Vagina (tissue), 2 donors: Measurements from ENCODE around the gene SORCS2. TPM values are rescaled to one million over a fixed set of nuclear protein-coding genes. Genes with fewer than 3 reads are reported as not detected.

Experiments used
- DNase-seq, 2 donors: peaks; one replicate each; pipeline ENCODE4 v3.0.0-alpha.2; 2017; ENCODE audit errors: extremely low spot score in 2 of 2
- H3K27ac ChIP-seq: fragments of 200-600 bp; sonication (generic); one replicate; pipeline ENCODE4 v1.5.1; 2019
- H3K27me3 ChIP-seq: fragments of 200-600 bp; sonication (generic); one replicate; pipeline ENCODE4 v1.5.1; 2019
- H3K36me3 ChIP-seq, 2 donors: fragments of 200-600 bp; sonication (generic); one replicate each; pipeline ENCODE4 v1.5.1; 2017 to 2019
- H3K4me1 ChIP-seq: fragments of 200-600 bp; sonication (generic); one replicate; pipeline ENCODE4 v1.5.1; 2019
- H3K4me3 ChIP-seq, 2 donors: fragments of 200-600 bp; sonication (generic); 1 replicate in 1 of 2; 2 replicates in 1 of 2; pipeline ENCODE4 v1.5.1; 2016 to 2019
- H3K9me3 ChIP-seq: fragments of 200-600 bp; sonication (generic); one replicate; pipeline ENCODE4 v1.5.1; 2019
- CTCF ChIP-seq, 3 experiments: fragments of 450-650 bp in 2 of 3; fragments of 200-600 bp in 1 of 3; sonication (generic) in 1 of 3; IDR thresholded peaks; one replicate each; pipeline ENCODE4 v1.5.1; 2017 to 2019; ENCODE audit warnings: antibody characterized with exemption in 3 of 3, mild to moderate bottlenecking in 2 of 3, moderate library complexity in 2 of 3
- POLR2A ChIP-seq, 2 donors: fragments of 450-650 bp; IDR thresholded peaks; one replicate each; pipeline ENCODE4 v1.6.1; 2017; ENCODE audit warnings: antibody characterized with exemption in 2 of 2, mild to moderate bottlenecking in 2 of 2, moderate library complexity in 2 of 2
- POLR2AphosphoS5 ChIP-seq, 2 donors: sonication (generic); formaldehyde crosslinking; IDR thresholded peaks; one replicate each; pipeline ENCODE4 v1.9.0; 2017; ENCODE audit warnings: antibody characterized with exemption in 2 of 2, mild to moderate bottlenecking in 2 of 2, low read depth in 1 of 2; ENCODE audit not compliant: insufficient read depth in 1 of 2
- intact Hi-C: fragments of 100-400 bp; cut with DNase I; formaldehyde crosslinking; loops from one replicate; pipeline ENCODE4 v1.15.1; 2023
- microRNA-seq: library from miRNA; unstranded; fragments of <30 nt; microRNA quantifications from one replicate; pipeline ENCODE4, GENCODE V29; 2017; ENCODE audit warnings: borderline number of aligned reads, borderline replicate concordance
- small RNA-seq: library from RNA; depleted of rRNA; stranded (forward); fragments of <200 nt; gene quantifications from one replicate; pipeline ENCODE3, GENCODE V24; 2016
- total RNA-seq: library from RNA; depleted of rRNA; stranded (reverse); fragments of >200 nt; gene quantifications from one replicate; pipeline ENCODE4 v1.2.3, GENCODE V29; 2016

SORCS2 gene
- total RNA-seq, 1 donor from 2014 or later = 5.4 TPM

GRCh38 chr4:7788694-7789425, 596.5 kb downstream of the SORCS2 start:
- H3K27me3 ChIP-seq = no peaks in the 10 kb centered on the region
- DNase-seq = no peak
- no peaks in the 10 kb centered on the region for H3K36me3 ChIP-seq
- TF ChIP-seq POLR2AphosphoS5 (IDR thresholded peaks at IDR 0.05; ENCODE audit: insufficient read depth in 1 of 2, low read depth in 1 of 2) (no peak), POLR2A (IDR thresholded peaks at IDR 0.05) (no peak), CTCF (IDR thresholded peaks at IDR 0.05) (no peak)
- no peaks in the 10 kb centered on the region for H3K9me3 ChIP-seq
- H3K4me3 ChIP-seq = no peak overlapping the region
- no peak overlapping the region for H3K27ac ChIP-seq
- intact Hi-C loops = no loop called here
- H3K4me1 ChIP-seq = no peaks in the 10 kb centered on the region

DNA sequence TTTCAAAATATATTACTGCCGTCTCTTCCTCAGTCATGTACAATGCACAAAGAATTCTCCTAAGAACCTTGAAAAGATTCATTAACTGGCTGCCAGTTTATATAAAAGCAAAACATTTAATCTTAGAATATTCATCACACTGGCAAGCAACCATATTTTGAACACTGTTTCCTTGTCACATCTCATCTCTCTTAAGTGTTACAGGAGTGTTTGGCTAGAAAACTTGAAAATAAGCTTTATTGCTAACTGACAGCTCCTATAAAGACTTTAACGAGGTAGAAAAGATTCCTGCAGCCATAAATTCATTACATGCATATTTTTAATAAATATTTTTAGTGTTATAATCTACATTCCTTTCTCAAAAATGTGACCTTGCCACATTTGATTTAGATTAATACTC, 597.7 kb downstream of the SORCS2 start:
- TF ChIP-seq CTCF (IDR thresholded peaks at IDR 0.05) (no peak), POLR2AphosphoS5 (IDR thresholded peaks at IDR 0.05; ENCODE audit: insufficient read depth in 1 of 2, low read depth in 1 of 2) (no peak), POLR2A (IDR thresholded peaks at IDR 0.05) (no peak)
- Histone ChIP-seq H3K36me3 (no peaks in the 10 kb centered on the region), H3K27me3 (no peaks in the 10 kb centered on the region), H3K27ac (no peak overlapping the region), H3K4me3 (no peak overlapping the region), H3K4me1 (no peaks in the 10 kb centered on the region), H3K9me3 (no peaks in the 10 kb centered on the region)
- DNase-seq = no peak
- intact Hi-C loops = no loop called here

GRCh38 chr4:7790999-7791398, 598.7 kb downstream of the SORCS2 start:
- Histone ChIP-seq H3K9me3 (no peaks in the 10 kb centered on the region), H3K27me3 (no peaks in the 10 kb centered on the region), H3K4me1 (no peaks in the 10 kb centered on the region), H3K27ac (no peak overlapping the region), H3K4me3 (no peak overlapping the region), H3K36me3 (no peaks in the 10 kb centered on the region)
- TF ChIP-seq POLR2AphosphoS5 (IDR thresholded peaks at IDR 0.05; ENCODE audit: insufficient read depth in 1 of 2, low read depth in 1 of 2) (no peak), CTCF (IDR thresholded peaks at IDR 0.05) (no peak), POLR2A (IDR thresholded peaks at IDR 0.05) (no peak)
- no peak for DNase-seq
- intact Hi-C loops = no loop called here

Small RNA genes within 50 kb of the gene (microRNA-seq; reads per million reads assigned to microRNA genes)
- gene MIR4274 (not detected), gene MIR4798 (not detected)

Small RNA genes within 50 kb of the gene (small RNA-seq; reads per million reads assigned to genes)
- gene MIR4274 (not detected), gene MIR4798 (not detected)

Other genes starting within 250 kb of the SORCS2 start
- gene TADA2B, start 149.2 kb upstream of the SORCS2 start, total RNA-seq = 12.0 TPM
- gene GRPEL1, start 124.5 kb upstream of the SORCS2 start, total RNA-seq = 11.0 TPM
- gene PSAPL1, start 242.4 kb downstream of the SORCS2 start, total RNA-seq = not detected